HG03135 (cell line): Measurements from ENCODE around the gene CAPG.
"Not testable (repeated sequence)": the region's sequence is repeated elsewhere in the genome, so short reads cannot be mapped to it uniquely, and the experiment has no call there.

Experiments used
- ATAC-seq: cut with Tn5 transposase; IDR thresholded peaks from one replicate; pipeline ENCODE4 v1.9.1; 2021; ENCODE audit warnings: mild to moderate bottlenecking, moderate library complexity; ENCODE audit not compliant: unreplicated experiment

Gene CAPG

DNA sequence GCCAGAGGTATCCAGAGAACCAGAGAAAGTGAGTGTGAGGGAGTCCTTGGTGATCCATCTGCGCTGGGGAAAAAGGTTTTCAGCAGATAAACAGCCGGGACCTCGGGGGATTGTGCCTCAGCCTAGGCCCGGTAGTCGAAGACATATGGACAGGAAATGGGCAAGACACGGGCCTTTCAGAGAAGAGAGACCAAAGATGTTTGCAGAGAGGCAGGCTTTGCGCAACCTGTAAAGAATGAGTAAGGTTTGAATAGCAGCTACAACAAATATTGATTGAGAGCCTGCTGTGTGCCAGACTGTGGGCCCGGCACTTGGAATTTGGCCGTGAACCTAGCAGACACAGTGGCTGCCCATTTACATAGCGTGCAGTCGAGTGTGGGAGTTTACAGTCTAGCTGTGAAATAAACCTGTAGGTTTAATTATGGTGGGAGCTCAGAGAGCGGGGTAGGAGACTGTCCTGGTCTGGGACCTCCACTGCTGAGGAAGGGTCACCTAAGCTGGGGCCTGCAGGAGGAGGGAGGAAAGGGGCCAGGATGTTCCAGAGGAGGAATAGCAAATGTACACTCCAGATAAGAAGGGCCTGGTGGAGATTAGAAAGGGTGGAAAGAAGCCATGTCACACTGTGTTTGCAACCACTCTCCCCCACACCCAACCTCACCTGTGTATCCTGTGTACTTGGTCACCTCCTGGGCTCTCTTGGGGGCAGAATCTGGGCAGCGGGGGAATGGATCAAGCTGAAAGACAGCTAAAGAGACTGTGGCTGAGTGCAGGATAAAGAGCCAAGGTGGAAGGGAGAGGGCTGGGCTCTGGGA lies 11.3 kb upstream of the CAPG start:
- ATAC-seq: no peak

DNA sequence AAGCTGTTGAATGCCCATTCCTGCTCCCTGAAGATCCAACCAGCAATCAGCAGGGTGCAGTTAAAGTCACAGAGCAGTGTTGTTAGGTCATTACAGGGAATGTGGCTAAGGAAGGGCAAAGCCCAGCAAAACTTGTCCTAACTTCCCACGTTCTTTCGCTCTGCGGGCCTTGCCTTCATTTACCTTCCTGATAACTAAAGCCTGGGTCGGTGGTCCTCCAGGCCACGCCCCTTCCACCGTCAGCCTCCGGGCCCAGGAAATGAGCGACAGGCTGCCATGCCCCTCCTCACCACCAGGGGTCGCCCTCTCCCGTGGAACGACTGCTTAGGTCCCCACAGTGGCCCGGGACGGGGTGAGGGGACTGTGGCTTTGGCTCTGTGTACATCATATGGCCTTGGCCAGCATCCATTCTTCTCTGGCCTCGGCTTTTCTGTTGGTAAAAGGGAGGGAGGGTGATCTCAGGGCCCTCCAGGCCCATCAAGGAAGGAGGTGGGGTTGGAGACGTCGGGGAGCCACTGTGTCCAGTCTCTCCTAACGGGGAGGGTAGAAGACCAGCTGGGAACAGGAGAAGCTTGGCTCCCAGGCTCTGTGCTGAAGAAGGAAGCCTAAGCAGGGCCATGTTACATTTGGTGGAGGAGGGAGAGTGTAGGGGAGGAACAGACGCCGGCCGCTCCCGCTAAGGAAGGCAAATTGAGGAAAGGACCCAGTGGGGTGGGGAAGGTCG lies 10.5 kb upstream of the CAPG start:
- peak; percentile 52 for ATAC-seq

DNA sequence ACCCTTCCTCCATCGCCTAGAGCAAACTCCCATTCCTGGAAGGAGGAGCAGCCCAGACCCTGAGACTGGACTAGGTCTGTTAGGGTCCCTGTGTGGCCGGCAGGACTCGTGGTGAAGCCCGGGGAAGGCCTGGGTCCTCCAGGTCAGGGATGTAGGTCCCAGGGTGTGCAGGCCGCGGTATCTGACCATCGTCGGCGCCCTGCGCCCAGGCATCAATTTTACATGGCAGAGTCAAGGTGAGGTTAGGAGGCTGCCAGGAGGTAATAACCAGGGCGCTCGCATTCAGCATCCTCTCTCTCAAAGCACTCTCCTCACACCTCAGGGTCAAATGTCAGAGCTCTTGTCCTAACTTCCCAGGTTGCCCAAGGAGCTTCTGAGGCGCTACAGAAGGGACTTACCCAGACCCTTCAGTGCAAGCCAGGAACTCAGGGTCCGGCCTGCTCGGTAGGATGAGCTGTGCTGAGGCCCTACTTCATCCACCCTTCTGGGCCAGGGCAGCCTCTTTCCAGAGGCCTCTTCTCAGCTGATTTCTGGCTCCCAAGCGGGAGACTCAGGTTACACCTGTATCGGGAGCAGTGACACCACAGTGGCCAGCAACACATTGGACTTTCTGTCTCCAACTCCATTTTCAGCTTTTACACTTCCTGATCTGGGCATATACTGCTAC lies 9.0 kb upstream of the CAPG start:
- ATAC-seq: no peak

DNA sequence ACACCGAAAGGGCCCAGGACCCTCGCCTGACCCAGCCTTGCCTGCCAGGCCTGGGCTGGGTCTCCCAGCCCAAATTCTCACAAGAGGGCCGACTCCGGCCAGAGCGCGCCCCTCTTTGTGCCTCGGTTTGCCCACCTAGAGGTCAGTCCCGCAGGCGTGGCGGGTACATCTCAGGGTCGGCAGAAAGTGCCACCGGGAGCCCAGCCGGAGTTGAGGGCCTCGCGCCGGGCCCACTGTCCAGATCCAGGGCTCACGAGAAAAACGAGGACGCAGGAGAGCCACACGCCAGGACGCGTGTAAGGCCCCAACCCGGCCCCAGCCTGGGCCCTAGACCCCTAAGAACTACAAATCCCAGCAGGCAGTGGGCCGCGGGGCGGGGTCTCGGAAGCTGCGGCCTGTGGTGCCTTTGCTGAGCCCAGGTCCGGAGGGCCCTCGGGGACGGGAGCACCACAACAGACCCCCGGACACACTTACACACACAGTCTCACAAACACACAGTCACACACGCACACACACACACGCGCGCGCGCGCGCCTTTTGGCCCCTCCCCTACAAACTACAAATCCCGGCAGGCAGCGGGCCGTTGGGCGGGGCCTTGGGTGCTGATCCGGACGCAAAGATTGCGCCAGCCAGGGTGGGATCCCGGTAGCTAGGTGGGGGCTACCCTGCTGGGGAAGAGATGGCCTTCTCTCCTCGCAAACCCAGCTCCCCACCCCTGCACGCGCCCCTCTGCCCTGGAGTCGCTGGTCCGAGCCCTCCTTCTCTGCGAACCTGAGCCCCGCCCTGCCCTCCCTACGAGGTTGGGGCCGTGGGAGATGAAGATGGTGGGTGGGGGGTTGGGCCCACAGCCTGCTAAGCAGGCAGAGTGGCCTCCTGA lies 8.2 kb upstream of the CAPG start, which contains the start of gene SH2D6:
SH2D6 (plus strand) TSS at position 583 of the 877 bp plus-strand sequence. CDS start 10,752 bp downstream, outside the sequence.
- ATAC-seq: peak; percentile 85

DNA sequence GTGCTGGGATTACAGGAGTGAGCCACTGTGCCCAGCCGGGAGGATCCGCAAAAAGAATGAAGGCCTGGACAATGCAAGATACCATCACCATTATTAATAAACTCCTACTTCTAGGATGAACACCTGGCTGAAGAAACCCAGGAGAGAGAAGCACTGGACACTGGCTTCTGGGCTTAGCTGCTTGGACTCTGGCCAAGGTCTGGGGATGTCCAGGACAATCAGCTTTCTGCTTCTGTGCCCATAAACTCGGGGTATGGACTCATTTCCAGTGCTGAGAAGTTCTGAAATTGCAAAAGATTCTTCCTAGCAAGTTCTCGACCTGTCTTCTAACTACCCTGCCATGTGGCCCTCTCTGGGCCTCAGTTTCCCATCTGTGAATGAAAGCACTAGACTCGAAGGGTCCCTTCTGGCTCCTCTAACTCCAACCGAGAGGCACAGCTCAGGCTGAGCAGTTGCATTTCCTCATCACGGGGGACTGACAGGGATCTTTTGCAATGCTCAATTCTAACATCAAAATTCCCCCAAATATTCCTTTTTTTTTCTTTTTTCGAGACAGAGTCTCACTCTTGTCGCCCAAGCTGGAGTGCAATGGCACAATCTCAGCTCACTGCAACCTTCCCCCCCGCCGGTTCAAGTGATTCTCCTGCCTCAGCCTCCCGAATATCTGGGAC lies 5.9 kb upstream of the CAPG start:
- no peak for ATAC-seq

DNA sequence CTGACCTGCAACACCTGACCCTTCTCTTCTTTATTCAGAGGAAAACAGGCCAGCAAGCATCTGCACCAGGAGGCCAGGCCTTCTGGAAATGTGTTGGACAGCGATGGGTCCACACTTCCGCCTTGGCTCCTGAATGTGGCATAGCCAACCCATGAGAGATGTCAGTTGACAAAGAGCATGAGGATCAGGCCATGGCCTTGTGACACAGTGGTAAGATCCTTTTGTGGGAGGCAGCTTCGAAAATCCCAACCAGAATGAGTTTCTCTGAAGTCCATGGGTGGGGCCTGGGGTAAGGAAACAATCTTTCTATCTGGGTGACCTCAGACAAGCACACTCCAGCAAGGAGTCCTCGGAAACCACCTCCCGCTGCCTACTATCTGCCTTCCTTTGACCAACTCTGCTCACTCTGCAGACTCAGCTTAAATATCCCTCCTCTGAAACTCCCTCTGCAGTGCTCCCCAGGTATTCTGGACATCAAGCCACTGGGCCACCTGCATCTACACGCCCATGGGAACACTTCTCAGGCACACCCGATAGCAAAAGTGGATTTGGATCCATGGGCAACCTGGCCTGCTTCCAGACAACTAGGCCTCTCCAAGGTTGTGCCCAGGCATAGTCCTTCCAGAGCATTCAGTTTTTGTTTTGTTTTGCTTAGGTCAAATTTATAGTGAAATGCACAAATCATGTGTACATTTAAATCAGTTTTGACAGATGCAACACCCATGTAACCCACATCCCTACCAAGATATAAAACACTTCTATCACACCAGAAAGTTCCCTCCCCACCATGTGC lies 4.8 kb upstream of the CAPG start:
- no peak for ATAC-seq

DNA sequence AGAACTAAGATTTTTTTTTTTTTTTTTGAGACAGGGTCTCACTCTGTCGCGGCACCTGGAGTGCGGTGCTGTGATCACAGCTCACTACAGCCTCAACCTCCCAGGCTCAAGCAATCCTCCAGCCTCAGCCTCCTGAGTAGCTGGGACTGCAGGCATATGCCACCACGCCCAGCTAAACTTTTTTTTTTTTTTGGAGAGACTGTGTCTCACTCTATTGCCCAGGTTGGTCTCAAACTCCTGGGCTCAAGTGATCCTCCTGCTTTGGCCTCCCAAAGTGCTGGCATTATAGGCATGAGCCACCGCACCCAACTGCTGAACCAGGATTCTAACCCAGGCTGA lies 4.2 kb upstream of the CAPG start:
- not testable (repeated sequence) for ATAC-seq

DNA sequence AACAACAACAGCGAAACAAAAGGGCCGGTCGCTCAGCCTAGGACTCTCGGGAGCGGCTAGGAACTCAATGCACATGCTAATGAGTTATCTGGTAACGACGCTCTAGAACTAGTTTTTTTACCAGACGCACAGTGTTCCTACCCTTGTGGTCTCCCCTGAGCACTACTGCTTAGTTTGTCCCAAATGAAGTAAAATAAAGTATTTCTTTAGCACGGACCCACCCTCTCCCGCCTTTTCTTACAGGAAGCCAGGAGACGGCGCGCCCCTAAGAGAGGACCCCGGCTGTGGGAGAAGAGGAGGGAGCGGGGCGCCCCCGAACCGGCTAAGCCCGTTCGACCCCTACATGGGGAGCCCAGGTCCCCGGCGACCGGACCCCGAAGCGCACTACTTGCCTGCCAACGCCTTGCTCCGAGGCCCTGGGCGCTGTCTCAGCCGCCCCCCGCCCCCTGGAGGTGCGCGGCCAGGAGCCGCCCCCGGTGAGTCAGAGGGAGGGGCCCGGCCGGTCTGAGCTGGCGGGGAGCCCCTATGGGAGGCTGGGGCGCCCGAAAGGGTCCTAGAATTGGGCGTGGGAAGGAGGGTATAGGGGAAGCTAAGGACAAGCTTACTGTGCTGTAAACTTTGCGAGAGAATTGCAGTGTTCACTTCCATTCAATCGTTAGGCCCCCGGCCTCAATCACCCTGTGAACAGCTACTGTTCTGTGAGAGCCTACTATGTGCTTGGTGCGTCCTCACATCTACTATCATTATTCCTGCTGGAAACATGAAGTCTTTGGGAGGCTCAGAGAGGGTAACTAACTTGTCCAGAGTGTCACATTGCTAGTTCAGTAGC lies 3.6 kb upstream of the CAPG start:
- no peak for ATAC-seq

DNA sequence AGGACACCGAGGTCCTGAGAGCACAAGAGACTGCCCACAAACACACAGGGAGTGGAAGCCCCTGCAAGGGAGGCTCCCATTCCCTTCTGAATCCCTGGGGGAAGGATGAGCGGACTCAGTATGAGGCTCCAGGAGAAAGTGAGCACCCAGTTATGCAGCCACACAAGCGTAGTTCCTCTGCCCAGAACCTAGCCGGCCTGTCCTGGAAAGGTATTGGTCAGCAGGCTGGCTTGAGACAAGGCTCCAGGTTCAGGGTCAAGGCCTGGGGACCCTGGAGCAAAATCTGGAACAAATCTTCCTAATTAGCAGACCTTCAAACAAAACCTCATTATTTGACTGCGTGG lies 1.2 kb upstream of the CAPG start:
- no peak for ATAC-seq

DNA sequence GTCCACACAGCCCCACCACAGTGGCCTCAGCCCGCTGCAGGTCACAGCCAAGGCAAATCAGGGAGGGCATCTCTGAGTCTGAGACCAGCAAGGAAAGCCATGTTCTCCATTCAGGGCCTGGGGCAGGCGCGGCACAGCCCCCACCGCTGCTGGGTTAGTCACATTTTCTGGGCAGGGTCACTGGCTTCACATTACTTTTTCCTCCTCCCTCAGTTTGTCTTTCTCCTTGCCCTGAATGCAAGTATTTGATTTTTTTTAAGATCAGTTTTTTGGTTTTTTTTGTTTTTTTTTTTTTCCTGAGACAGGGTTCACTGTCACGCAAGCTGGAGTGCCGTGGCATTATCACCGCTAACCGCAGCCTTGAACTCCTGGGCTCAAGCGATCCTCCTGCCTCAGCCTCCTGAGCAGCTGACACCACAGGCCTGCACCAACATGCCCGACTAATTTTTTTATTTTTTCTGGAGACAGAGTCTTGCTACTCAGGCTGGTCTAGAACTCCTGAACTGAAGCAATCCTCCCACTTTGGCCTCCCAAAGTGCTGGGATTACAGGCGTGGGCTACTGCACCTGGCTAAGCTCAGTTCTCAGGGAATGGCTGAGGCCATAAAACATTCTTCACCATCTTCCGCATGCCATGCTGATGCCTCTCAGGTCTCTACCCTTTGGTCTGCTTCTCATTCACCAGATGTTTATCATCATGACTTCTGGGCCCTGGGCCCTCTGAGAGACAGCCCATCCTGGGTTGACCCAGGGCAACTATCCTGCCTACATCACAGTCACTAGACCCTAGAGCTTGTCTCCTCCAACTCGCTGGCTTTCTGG lies 628 bp upstream of the CAPG start:
- no peak for ATAC-seq

DNA sequence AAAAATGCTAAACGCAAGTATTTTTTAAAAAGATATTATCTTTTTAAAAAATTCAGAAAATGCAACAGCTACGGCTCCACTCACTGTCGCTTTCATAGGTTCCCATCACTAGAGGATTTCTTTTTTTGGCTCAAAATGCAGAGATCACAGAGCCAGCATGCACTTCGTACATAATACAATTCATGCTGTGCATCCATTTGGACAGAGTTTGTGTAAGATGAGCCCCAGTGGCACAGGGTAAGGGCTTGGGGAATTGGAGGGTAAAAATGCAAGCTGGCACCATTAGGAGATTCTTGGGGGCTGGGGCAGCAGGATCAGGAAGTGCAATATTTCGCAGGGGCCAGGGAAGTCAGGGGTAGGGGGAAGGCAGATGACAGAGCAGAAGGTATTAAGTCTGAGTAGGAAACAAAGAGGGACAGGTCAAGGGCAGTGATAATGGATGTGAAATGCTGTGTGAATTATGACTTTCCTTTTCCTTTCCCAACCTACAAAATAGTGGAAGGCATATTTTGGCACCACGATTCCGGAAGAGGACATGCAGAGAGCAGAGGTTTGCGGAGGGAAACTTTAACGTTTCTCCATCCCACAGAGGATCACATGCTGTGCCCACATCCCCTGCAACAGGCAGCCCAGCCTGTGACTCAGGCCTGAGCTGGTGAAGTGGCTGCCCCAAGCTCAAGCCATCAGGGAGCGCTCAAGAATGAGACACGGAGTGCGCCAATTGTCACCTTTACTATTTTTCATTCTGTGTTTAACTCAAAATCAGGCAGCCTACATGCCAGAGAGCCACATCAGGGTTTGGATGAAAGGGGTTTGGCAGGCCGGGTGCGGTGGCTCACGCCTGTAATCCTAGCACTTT lies 4.7 kb downstream of the CAPG start:
- peak; percentile 50 for ATAC-seq

DNA sequence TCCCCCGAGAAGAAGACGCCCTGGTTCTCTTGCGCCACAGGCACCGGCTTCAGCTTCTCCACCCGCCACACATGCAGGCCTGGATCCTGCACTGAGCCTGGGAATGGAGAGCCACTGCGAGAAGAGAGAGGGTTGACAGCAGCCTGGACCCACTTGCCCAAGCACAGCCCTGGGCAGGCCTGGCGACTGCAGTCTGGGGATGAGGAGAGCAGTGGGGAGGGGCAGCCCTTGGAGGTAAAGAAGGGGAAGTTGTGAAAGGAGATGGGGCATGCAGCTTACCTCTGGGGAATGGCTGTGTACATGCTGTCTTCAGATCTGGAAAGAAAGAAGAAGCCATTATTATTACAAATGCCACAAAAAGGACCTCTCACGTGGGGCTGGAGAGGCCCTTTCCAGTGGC lies 8.3 kb downstream of the CAPG start:
- no peak for ATAC-seq

DNA sequence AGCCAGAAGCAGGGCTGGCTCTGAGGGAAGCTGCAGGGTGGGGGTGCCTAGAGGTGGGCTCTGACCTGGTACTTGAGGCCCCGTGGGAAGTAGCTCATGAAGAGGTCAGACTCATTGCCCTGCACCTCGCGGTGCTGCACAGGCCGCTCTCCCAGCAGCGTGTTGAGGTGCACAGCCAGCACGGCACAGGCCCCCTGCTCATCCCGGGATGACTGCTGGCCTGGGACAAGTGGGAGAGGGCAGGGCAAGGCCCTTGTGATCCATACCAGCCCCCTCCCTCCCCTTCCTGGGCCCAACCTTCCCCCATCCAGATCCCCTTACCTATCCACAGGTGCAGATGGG lies 8.7 kb downstream of the CAPG start:
- ATAC-seq: no peak

DNA sequence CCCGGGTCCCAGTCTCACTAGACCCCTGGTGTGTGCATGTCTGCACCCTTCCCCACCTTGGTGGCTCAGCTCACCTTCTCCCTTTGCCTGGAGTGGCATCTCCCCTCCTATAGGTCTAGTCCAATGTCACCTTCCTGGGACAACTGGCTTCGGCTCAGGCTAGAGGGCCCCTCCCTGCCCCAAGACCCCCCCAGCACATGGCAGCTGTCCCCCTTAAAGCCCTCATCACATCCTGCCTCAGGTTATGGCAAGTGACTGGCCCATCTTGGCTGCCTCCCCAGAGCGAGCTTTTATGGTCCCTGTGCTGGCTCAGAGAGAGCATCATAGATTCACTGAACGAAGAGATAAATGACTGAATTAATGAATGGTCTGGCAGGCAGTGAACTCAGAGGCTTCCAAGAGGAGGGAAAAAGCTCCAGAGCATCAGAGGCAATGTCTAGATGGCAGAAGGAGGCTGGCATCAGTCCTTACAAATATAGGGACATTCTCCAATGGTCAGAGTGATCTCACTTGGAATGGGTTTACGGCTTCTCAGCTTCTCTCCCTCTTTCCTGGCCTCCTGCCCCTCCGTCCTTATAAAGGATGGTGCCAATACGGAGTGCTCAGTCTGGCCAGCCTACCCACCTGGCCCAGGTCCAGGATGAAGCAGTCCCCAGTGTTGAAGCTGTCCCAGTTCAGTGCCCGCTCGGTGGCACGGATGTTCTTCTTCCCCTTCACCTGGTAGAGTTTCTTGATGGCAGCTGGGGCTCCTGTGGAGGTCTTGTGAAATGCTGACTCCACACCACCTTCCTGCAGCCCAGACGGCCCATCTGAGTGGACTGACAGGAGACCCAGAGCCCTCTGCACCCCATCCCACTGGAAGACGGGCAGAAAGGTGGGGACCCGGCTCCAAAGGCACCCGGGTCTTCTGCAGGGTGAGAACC lies 9.4 kb downstream of the CAPG start:
- ATAC-seq: no peak

DNA sequence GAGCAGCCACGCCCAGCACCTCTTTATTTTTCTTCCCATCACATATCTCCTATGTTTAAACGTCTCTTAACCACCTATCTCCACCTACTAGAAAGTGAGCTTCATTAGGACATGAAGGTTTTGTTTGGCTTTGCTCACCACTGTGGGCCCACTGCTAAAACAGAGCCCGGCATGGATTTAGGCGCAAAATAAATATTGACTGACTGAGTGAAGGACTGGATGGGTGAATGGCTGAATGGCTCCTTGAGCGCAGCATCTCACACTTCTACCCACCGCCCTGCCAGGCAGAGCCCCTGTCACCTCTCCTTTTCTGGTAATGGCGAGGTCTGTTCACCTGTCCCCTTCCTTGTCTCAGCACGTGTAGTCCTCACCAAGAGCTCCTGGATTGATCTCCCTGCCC lies 10.1 kb downstream of the CAPG start:
- no peak for ATAC-seq

DNA sequence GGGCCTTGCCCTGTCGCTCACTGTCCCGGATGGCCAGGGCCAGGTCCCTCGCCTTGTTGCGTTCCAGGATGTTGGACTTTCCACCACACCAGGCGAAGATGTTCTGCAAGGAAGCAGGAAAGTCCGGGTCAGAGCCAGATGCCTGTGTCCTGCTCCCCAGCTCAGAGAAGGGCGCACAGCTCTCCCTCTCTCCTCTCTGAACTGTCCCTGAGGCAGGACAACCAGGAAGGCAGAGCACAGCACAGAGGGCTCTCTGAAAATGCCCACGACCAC lies 11.0 kb downstream of the CAPG start:
- no peak for ATAC-seq
